CD4-positive, alpha-beta T cell treated with Interleukin-1 beta for 1 hour (primary cell): Measurements from ENCODE around the gene DNAAF1.
"Not testable (repeated sequence)": the region's sequence is repeated elsewhere in the genome, so short reads cannot be mapped to it uniquely, and the experiment has no call there.

Experiments
- DNase-seq, 2 donors: peaks; one replicate each; pipeline ENCODE4 v3.0.0-alpha.2; 2020 to 2022

Gene DNAAF1

GRCh38 chr16:84186685-84187437, 41.8 kb downstream of the DNAAF1 start, which contains the start of gene TAF1C:
Gene TAF1C, minus strand, starts transcription at chr16:84187057. Its CDS starts 2,069 bp downstream, at chr16:84184988.
- DNase-seq: peak; percentile 91

GRCh38 chr16:84190731-84191388, 45.8 kb downstream of the DNAAF1 start, which contains the start of gene ADAD2:
Gene ADAD2, plus strand, starts transcription at chr16:84191157. Its CDS starts 74 bp downstream, at chr16:84191231.
- DNase-seq: no peak

GRCh38 chr16:84191466-84191865, 46.4 kb downstream of the DNAAF1 start:
- no peak for DNase-seq

- no peak for DNase-seq
Measured at GRCh38 chr16:84193480-84193879, 48.4 kb downstream of the DNAAF1 start.

GRCh38 chr16:84194018-84194417, 48.9 kb downstream of the DNAAF1 start:
- DNase-seq: no peak

GRCh38 chr16:84194470-84195200, 49.5 kb downstream of the DNAAF1 start:
- peak; percentile 18 to 43 for DNase-seq

- no peak for DNase-seq
Measured at GRCh38 chr16:84195201-84196093, 50.3 kb downstream of the DNAAF1 start.

GRCh38 chr16:84196101-84196500, 51.0 kb downstream of the DNAAF1 start:
- no peak for DNase-seq

GRCh38 chr16:84196727-84197394, 51.8 kb downstream of the DNAAF1 start:
- no peak for DNase-seq

GRCh38 chr16:84197466-84198128, 52.5 kb downstream of the DNAAF1 start:
- DNase-seq: no peak

- no peak for DNase-seq
Measured at GRCh38 chr16:84198401-84198800, 53.3 kb downstream of the DNAAF1 start.

- DNase-seq: no peak
Measured at GRCh38 chr16:84199097-84199496, 54.0 kb downstream of the DNAAF1 start.

- peak in 1 of 2 donors; percentile 51 for DNase-seq
Measured at GRCh38 chr16:84199861-84200260, 54.8 kb downstream of the DNAAF1 start.

- not testable (repeated sequence) for DNase-seq
Measured at GRCh38 chr16:84204551-84204950, 59.4 kb downstream of the DNAAF1 start.

- DNase-seq: not testable (repeated sequence)
Measured at GRCh38 chr16:84205123-84205522, 60.0 kb downstream of the DNAAF1 start.

GRCh38 chr16:84205976-84206691, 61.0 kb downstream of the DNAAF1 start:
- DNase-seq: no peak

- DNase-seq: no peak
Measured at GRCh38 chr16:84207251-84207650, 62.1 kb downstream of the DNAAF1 start.

GRCh38 chr16:84207879-84208278, 62.8 kb downstream of the DNAAF1 start:
- DNase-seq: no peak

GRCh38 chr16:84209989-84210388, 64.9 kb downstream of the DNAAF1 start:
- no peak for DNase-seq

- DNase-seq: no peak
Measured at GRCh38 chr16:84212154-84212553, 67.0 kb downstream of the DNAAF1 start.

GRCh38 chr16:84212631-84213030, 67.5 kb downstream of the DNAAF1 start:
- DNase-seq: no peak
